Measurements from ENCODE around the gene SPI1. TPM values are rescaled to one million over a fixed set of nuclear protein-coding genes. Genes with fewer than 3 reads are reported as not detected.

The SPI1 gene
- polyA plus RNA-seq, 1 donor (not counting 4 experiments of a cell fraction or from before 2014, with no cell fraction given) = not detected

- DNase-seq (ENCODE audit: low read depth, low spot score) (no peak), FAIRE-seq (no peak)
- Histone ChIP-seq H3K9ac (ENCODE audit: control insufficient read depth, extremely low read depth, insufficient read depth, low read length) (no peak overlapping the region), H3K9me1 (ENCODE audit: control insufficient read depth, extremely low read depth, insufficient read depth, low read length) (no peaks in the 10 kb centered on the region), H3K27ac (ENCODE audit: control insufficient read depth, insufficient read depth, low read length) (no peak overlapping the region), H3K4me2 (ENCODE audit: control insufficient read depth, extremely low read depth, insufficient read depth, low read depth, low read length) (no peak overlapping the region), H3K9me3 (ENCODE audit: control insufficient read depth, low read depth, low read length) (no peaks in the 10 kb centered on the region), H3K79me2 (ENCODE audit: control insufficient read depth, insufficient read depth, low read length) (peaks cover 29% of the 10 kb centered on the region), H3K4me3 (ENCODE audit: control insufficient read depth in 2 of 3, extremely low read depth in 1 of 3, insufficient read depth in 2 of 3, low read depth in 1 of 3, low read length in 3 of 3) (no peak overlapping the region), H2AFZ (ENCODE audit: control insufficient read depth, low read length) (no peak overlapping the region), H4K20me1 (ENCODE audit: control insufficient read depth, extremely low read depth, insufficient read depth, low read length) (peaks cover 7% of the 10 kb centered on the region), H3K4me1 (ENCODE audit: control insufficient read depth, extremely low read depth, insufficient read depth, low read length) (peaks cover 40% of the 10 kb centered on the region), H3K27me3 (ENCODE audit: control insufficient read depth, extremely low read depth, insufficient read depth, low read length) (no peaks in the 10 kb centered on the region), H3K36me3 (ENCODE audit: control insufficient read depth in 2 of 2, extremely low read depth in 1 of 2, insufficient read depth in 2 of 2, low read length in 2 of 2) (peaks cover 21 to 37% of the 10 kb centered on the region in 2 experiments)
- TF ChIP-seq EZH2 (IDR thresholded peaks at IDR 0.05; ENCODE audit: low read length) (no peak), CTCF (optimal IDR thresholded peaks at IDR 0.05 in 1 of 3, IDR thresholded peaks at IDR 0.05 in 1 of 3, conservative IDR thresholded peaks at IDR 0.05 in 1 of 3; ENCODE audit: extremely low read depth in 1 of 3, insufficient read depth in 2 of 3, low read length in 3 of 3) (peak in 2 of 3 experiments; percentile 58 to 92)
- dilution Hi-C loops (cut with MboI; ENCODE audit: extremely low pct_ligation_motif_present, low sequenced_read_pairs) = no loop called here
These were observed 33.8 kb upstream of the SPI1 start for GRCh38 chr11:47411884-47412746.

- TF ChIP-seq EZH2 (IDR thresholded peaks at IDR 0.05; ENCODE audit: low read length) = no peak
- peak overlapping the region; percentile 72 to 98 (median 96) for H3K4me3 ChIP-seq (ENCODE audit: control insufficient read depth in 2 of 3, extremely low read depth in 1 of 3, insufficient read depth in 2 of 3, low read depth in 1 of 3, low read length in 3 of 3)
- H3K27ac ChIP-seq (ENCODE audit: control insufficient read depth, insufficient read depth, low read length) = no peak overlapping the region
- no peaks in the 10 kb centered on the region for H3K27me3 ChIP-seq (ENCODE audit: control insufficient read depth, extremely low read depth, insufficient read depth, low read length)
- H4K20me1 ChIP-seq (ENCODE audit: control insufficient read depth, extremely low read depth, insufficient read depth, low read length) = peaks cover 4% of the 10 kb centered on the region
- FAIRE-seq = no peak
- no peaks in the 10 kb centered on the region for H3K9me3 ChIP-seq (ENCODE audit: control insufficient read depth, low read depth, low read length)
- dilution Hi-C loops (cut with MboI; ENCODE audit: extremely low pct_ligation_motif_present, low sequenced_read_pairs) = no loop called here
- peak overlapping the region; percentile 99 for H3K9ac ChIP-seq (ENCODE audit: control insufficient read depth, extremely low read depth, insufficient read depth, low read length)
- DNase-seq (ENCODE audit: low read depth, low spot score) = no peak
- H2AFZ ChIP-seq (ENCODE audit: control insufficient read depth, low read length) = no peak overlapping the region
- peak overlapping the region; percentile 95 for H3K4me2 ChIP-seq (ENCODE audit: control insufficient read depth, extremely low read depth, insufficient read depth, low read depth, low read length)
- H3K79me2 ChIP-seq (ENCODE audit: control insufficient read depth, insufficient read depth, low read length) = peaks cover 29% of the 10 kb centered on the region
- peaks cover 31% of the 10 kb centered on the region for H3K4me1 ChIP-seq (ENCODE audit: control insufficient read depth, extremely low read depth, insufficient read depth, low read length)
- H3K36me3 ChIP-seq (ENCODE audit: control insufficient read depth in 2 of 2, extremely low read depth in 1 of 2, insufficient read depth in 2 of 2, low read length in 2 of 2) = peaks cover 19 to 30% of the 10 kb centered on the region in 2 experiments
- H3K9me1 ChIP-seq (ENCODE audit: control insufficient read depth, extremely low read depth, insufficient read depth, low read length) = no peaks in the 10 kb centered on the region
These were observed 32.3 kb upstream of the SPI1 start for GRCh38 chr11:47410370-47411264.

All from keratinocyte (primary cell).